Muscle layer of duodenum (tissue), 2 donors: ENCODE data around the gene PYGB.

ENCODE experiments used
- H3K27ac ChIP-seq: one replicate; pipeline ENCODE4 v1.7.0; 2013; ENCODE audit warnings: mild to moderate bottlenecking, low read length
- H3K27me3 ChIP-seq: one replicate; pipeline ENCODE4 v1.7.0; 2013; ENCODE audit warnings: low read depth, mild to moderate bottlenecking, control low read depth, low read length
- H3K36me3 ChIP-seq, 2 donors: one replicate each; pipeline ENCODE4 v1.7.0; 2013; ENCODE audit warnings: low read length in 2 of 2, control low read depth in 1 of 2, mild to moderate bottlenecking in 1 of 2; ENCODE audit not compliant: insufficient read depth in 2 of 2, control insufficient read depth in 1 of 2
- H3K4me1 ChIP-seq, 2 donors: one replicate each; pipeline ENCODE4 v1.7.0; 2013; ENCODE audit warnings: low read length in 2 of 2, mild to moderate bottlenecking in 2 of 2, control low read depth in 1 of 2, moderate library complexity in 1 of 2; ENCODE audit not compliant: insufficient read depth in 2 of 2, control insufficient read depth in 1 of 2
- H3K4me3 ChIP-seq, 2 donors: one replicate each; pipeline ENCODE4 v1.7.0; 2013; ENCODE audit warnings: low read length in 2 of 2, low read depth in 1 of 2, mild to moderate bottlenecking in 1 of 2
- H3K9me3 ChIP-seq, 2 donors: one replicate each; pipeline ENCODE4 v1.7.0; 2013; ENCODE audit warnings: low read length in 2 of 2, control low read depth in 1 of 2, mild to moderate bottlenecking in 1 of 2; ENCODE audit not compliant: control insufficient read depth in 1 of 2
- donor health status: healthy.

PYGB gene

DNA sequence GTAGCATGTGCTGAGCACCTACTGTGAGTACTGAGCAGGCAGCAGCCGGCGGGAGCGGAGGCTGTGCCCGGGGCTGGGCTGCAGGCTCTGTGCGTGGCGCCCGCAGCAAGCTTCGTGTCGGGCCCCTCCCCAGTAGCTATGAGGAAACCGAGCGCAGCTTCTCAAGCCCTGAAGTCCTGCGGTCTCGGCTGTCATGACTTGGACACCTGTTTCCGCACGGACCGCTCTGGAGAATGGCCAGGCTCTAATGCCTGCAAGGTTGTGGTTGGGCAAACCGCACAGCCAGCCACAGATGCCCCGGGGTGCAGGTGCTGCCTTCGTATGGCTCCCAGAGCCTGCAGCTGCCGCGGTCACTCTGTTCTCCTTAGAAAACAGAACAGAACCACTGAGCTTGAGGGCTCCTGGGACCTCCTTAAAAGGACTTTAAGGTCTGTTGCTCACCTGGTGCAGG is 33.7 kb downstream of the PYGB start:
- Histone ChIP-seq H3K9me3 (no peaks in the 10 kb centered on the region), H3K4me3 (no peak overlapping the region), H3K36me3 (peaks cover 48 to 96% of the 10 kb centered on the region in 2 donors), H3K4me1 (peaks cover 0 to 4% of the 10 kb centered on the region in 2 donors), H3K27ac (no peak overlapping the region), H3K27me3 (no peaks in the 10 kb centered on the region)

DNA sequence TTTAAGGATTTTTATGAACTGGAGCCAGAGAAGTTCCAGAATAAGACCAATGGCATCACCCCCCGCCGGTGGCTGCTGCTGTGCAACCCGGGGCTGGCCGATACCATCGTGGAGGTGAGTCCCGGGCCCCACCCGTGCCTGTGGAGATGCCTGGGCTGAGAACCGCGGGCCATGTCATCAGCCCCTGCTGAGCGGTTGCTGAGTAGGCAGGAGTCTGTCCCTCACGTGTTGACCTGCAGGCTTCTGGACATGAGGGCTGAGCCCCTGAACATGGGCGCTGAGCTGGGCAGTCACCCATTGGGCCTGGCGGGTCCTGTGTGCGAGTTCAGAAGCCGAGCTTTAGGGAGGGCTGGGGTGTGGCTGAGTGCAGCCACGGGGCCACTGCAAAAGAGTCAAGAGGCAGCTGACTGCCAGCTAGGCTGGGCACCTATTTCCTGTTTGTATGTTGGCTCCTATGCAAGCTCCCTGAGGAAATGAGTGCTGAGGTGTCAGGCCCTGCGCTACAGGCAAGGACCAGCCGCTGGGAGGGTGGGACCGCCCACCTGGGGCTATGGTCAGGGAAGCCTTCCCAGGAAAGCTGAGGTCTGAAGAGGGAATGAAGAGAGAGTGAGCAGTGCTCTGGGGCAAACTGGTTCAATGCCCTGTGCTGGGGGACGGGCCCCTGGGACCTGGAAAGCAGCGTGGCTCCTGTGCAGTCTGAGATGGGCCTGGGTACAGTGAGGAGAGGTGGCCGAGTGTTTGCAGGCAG is 34.3 kb downstream of the PYGB start:
- H3K27me3 ChIP-seq, result no peaks in the 10 kb centered on the region
- H3K36me3 ChIP-seq, result peaks cover 48 to 96% of the 10 kb centered on the region in 2 donors
- H3K9me3 ChIP-seq, result no peaks in the 10 kb centered on the region
- no peak overlapping the region for H3K4me3 ChIP-seq
- H3K4me1 ChIP-seq, result peaks cover 0 to 4% of the 10 kb centered on the region in 2 donors
- no peak overlapping the region for H3K27ac ChIP-seq

DNA sequence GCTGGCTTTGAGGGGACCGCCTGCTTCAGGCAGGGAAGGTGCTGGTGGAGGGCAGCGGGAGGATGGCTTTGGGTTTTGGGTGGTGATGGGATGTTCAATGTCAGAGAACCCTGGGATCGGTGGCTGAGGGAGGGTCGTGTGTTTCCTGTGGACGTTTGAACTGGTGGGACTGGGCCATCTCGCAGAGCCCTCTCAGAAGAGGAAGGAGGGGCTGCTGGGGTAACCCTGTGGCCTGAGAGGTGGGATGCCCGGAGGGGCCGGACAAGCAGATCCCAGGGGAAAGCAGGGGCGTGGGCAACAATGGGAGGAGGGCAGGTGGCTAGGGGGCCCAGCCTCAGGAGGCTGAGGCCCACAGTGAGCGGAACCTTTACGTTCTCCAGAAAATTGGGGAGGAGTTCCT is 34.9 kb downstream of the PYGB start:
- H3K27ac ChIP-seq, result no peak overlapping the region
- H3K9me3 ChIP-seq, result no peaks in the 10 kb centered on the region
- H3K4me3 ChIP-seq, result no peak overlapping the region
- no peaks in the 10 kb centered on the region for H3K27me3 ChIP-seq
- H3K36me3 ChIP-seq, result peaks cover 42 to 96% of the 10 kb centered on the region in 2 donors
- H3K4me1 ChIP-seq, result peaks cover 0 to 4% of the 10 kb centered on the region in 2 donors

DNA sequence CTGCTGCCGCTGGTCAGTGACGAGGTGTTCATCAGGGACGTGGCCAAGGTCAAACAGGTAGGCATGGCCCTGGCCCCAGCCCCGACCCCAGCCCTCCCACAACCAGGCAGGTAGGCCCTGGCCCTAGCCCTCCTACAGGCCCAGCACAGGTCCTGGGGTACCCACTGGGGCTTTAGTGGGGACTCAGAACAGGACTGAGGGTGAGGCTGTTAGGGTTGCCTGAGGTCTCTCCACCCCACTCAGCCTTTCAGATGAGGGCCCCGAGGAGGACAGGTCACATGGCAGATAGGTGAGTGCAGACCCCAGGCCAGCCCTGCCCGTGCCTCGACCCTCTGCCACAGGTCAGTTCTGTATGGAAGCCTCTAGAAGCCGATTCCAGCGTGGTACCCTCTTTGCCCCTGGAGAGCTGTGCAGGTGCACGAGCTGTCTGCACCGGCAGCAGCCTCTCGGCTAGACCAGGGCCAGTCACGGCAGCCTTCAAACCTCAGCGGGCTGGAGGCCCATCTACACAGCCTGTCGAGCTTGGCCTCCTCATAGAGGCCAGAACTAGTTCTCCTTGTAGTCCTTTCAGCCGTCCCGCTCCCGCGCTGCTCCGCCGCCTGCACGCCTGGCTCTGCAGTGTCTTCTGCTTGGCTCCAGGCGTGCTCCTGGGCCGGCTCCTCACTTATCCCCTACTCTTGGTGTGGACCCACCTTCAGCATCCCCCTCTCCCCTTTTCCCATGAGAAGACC is 35.5 kb downstream of the PYGB start:
- Histone ChIP-seq H3K36me3 (peaks cover 41 to 96% of the 10 kb centered on the region in 2 donors), H3K27ac (no peak overlapping the region)

DNA sequence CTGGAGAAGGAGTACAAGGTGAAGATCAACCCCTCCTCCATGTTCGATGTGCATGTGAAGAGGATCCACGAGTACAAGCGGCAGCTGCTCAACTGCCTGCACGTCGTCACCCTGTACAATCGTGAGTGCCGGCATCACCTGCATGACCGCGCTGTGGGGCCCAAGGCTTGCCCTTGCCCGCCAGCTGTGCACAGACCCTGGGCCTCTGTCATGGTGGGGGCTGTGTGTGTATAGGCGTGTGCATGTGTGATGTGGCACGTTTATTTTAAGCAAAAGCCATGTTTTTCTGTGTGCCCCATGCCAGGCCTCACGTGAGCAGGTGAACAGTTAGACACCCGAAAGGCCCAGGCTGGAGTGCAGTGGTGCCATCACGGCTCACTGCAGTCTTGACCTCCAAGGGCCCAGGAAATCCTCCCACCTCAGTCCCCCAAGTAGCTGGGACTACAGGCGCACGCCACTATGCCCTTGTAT is 36.3 kb downstream of the PYGB start:
- no peak overlapping the region for H3K27ac ChIP-seq
- no peaks in the 10 kb centered on the region for H3K27me3 ChIP-seq
- no peak overlapping the region for H3K4me3 ChIP-seq
- peaks cover 0 to 4% of the 10 kb centered on the region in 2 donors for H3K4me1 ChIP-seq
- no peaks in the 10 kb centered on the region for H3K9me3 ChIP-seq
- peaks cover 48 to 96% of the 10 kb centered on the region in 2 donors for H3K36me3 ChIP-seq

More for the DNA sequence above, 35.5 kb downstream of the PYGB start:
- peaks cover 0 to 4% of the 10 kb centered on the region in 2 donors for H3K4me1 ChIP-seq
- H3K27me3 ChIP-seq, result no peaks in the 10 kb centered on the region
- no peaks in the 10 kb centered on the region for H3K9me3 ChIP-seq
- H3K4me3 ChIP-seq, result no peak overlapping the region

DNA sequence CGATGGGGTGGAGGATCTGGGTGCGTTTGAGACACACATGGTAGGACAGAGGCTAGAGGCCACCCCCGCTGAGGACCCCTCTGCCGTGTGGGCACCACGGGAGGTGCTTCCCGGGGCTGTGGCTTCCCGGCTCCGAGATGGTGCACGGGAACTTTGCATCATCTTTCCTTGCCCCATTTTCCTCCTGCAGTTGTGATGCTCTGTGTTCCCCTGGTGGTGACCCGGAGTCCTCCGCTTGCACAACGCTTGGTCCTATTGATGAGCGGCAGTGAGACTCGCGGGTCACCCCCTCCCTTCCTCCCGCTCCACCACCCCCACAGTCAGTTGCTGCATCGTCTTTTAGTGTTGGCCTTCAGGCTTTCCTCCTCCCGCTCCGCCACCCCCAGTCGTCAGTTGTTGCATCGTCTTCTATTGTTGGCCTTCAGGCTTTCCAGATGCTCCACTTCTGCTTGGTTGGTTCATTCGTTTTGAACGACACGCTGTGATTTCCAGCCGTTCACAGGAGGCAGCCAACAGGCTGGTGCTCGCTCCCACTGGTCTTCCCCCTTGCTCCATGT is 37.3 kb downstream of the PYGB start:
- H3K36me3 ChIP-seq, result peaks cover 51 to 94% of the 10 kb centered on the region in 2 donors
- no peak overlapping the region for H3K4me3 ChIP-seq
- H3K9me3 ChIP-seq, result no peaks in the 10 kb centered on the region
- H3K27me3 ChIP-seq, result no peaks in the 10 kb centered on the region
- H3K27ac ChIP-seq, result no peak overlapping the region
- H3K4me1 ChIP-seq, result peaks cover 0 to 3% of the 10 kb centered on the region in 2 donors

DNA sequence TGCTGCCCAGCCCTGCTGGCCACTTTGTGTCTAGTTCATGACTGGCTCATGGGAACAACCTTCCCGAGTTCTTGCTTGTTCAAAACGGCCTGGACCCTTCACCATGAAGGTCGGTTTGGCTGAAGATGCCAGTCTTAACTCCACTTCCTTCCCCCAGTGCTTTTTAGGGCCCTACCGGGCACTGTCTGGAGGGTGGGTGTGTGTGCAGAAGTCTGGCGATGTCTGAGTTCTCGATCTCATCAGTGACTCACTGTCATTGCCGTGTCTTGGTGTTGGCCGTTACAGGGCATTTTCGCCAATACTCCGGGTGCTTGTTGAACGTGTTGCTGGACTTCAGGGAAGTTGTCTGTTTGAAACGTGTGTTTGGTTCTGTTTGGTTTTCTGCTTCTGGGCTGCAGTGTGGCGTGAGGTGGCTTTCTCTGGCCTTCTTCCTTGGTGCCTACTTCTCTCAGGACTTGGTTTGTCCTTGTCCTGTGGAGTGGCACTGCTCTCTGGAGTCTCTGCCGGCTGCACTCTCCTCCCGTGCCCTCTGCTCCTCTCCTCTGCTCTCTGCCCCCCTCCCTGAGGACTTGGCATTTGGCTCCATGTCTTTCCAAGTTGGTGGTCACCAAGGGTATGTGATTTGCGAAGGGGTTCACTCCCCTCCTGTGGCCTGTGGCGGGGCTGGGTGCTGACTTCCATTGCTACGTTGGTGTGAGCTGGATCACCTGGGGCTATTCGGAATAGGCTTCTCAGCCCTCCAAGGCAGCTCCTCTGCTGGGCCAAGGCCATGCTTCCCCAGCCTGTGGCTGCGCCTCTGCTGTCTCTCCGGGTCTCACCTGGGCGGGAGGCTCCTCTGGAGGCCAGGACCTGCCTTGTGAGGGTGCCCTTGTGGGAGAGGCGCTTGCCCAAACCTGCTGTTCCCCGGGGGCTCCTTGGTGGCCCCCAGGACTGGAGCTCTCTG is 38.2 kb downstream of the PYGB start:
- H3K4me3 ChIP-seq, result no peak overlapping the region
- no peaks in the 10 kb centered on the region for H3K4me1 ChIP-seq
- H3K27me3 ChIP-seq, result no peaks in the 10 kb centered on the region
- H3K36me3 ChIP-seq, result peaks cover 42 to 94% of the 10 kb centered on the region in 2 donors
- H3K27ac ChIP-seq, result no peak overlapping the region
- H3K9me3 ChIP-seq, result no peaks in the 10 kb centered on the region

DNA sequence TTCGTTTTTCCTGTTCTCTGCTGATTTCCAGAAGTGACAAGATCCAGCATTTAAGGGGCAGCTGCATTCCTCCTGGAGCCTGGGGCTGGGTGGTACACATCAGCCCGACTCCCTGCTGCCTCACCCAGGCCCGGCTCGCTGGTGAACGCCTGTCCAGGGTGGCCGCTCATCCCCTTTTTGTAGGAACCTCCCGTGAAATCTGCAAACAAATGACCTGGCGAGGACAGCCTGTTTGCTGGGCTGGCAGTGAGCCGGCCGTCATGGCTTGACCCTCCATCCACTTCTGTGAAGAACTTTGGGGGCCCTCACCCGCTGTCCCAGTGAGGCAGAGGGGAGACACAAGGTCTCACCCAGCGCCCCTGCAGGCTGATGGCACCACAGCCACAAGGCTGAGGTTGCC is 39.0 kb downstream of the PYGB start:
- H3K27ac ChIP-seq, result no peak overlapping the region
- no peaks in the 10 kb centered on the region for H3K9me3 ChIP-seq
- no peaks in the 10 kb centered on the region for H3K4me1 ChIP-seq
- no peaks in the 10 kb centered on the region for H3K27me3 ChIP-seq
- H3K36me3 ChIP-seq, result peaks cover 40 to 95% of the 10 kb centered on the region in 2 donors
- H3K4me3 ChIP-seq, result no peak overlapping the region

DNA sequence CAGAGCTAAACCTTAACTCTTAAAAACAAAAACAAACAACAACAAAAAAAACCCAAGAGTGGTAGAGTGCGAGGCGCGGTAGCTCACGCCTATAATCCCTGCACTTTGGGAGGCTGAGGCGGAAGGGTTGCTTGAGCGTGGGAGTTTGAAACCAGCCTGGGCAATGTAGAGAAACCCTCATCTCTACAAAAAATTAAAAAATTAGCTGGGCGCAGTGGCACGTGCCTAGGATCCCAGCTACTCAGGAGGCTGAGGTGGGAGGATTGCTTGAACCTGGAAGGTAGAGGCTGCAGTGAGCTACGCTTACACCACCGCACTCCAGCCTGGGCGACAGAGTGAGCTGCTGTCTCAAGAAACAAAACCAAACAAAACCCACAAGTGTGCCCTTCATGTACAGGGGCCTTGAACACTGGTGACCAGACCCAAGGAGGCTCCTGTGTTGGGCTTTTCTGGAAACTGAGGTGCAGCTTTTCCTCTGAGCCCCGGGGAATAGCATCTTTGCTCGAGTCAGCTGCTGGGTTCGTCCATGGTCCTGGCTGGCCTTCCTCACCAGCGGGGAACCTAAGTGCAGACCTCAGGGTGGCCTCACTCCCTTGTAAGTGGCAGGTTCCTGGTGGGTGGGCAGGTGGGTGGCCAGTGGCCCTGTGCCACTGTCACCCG is 39.9 kb downstream of the PYGB start:
- H3K36me3 ChIP-seq, result peaks cover 40 to 95% of the 10 kb centered on the region in 2 donors

More for the DNA sequence above, 39.9 kb downstream of the PYGB start:
- Histone ChIP-seq H3K27me3 (no peaks in the 10 kb centered on the region), H3K9me3 (no peaks in the 10 kb centered on the region), H3K4me3 (no peak overlapping the region), H3K27ac (no peak overlapping the region), H3K4me1 (no peaks in the 10 kb centered on the region)
